GM21381 (cell line): Measurements from ENCODE around the gene SNRPA.

Experiments used
- ATAC-seq: cut with Tn5 transposase; IDR thresholded peaks from one replicate; pipeline ENCODE4 v1.9.1; 2021; ENCODE audit warnings: mild to moderate bottlenecking, moderate library complexity; ENCODE audit not compliant: unreplicated experiment

SNRPA gene

GRCh38 chr19:40750874-40751537 lies at the start of gene SNRPA:
SNRPA (plus strand) TSS chr19:40751203; CDS start chr19:40751409, 206 bp downstream.
- ATAC-seq: peak; percentile 55

- ATAC-seq: no peak
Observed at GRCh38 chr19:40701758-40702157, 49.2 kb upstream of the SNRPA start.

GRCh38 chr19:40702337-40703012 lies 48.5 kb upstream of the SNRPA start:
- ATAC-seq: no peak

GRCh38 chr19:40703029-40703755 lies 47.8 kb upstream of the SNRPA start:
- ATAC-seq: no peak

- ATAC-seq: no peak
Observed at GRCh38 chr19:40704491-40705361, 46.3 kb upstream of the SNRPA start.

GRCh38 chr19:40705362-40705651 lies 45.7 kb upstream of the SNRPA start:
- ATAC-seq: no peak

- ATAC-seq: no peak
Observed at GRCh38 chr19:40705950-40706619, 44.9 kb upstream of the SNRPA start.

- ATAC-seq: no peak
Observed at GRCh38 chr19:40707615-40708014, 43.4 kb upstream of the SNRPA start.

GRCh38 chr19:40709817-40710216 lies 41.2 kb upstream of the SNRPA start:
- ATAC-seq: no peak

GRCh38 chr19:40713939-40714338 lies 37.1 kb upstream of the SNRPA start:
- ATAC-seq: no peak

GRCh38 chr19:40714441-40715299 lies 36.3 kb upstream of the SNRPA start:
- ATAC-seq: peak; percentile 37

- no peak for ATAC-seq
Observed at GRCh38 chr19:40716031-40716481, 34.9 kb upstream of the SNRPA start.

- peak; percentile 67 for ATAC-seq
Observed at GRCh38 chr19:40716482-40717324, 34.3 kb upstream of the SNRPA start, which contains the start of the genes COQ8B and ITPKC. COQ8B (minus strand) TSS chr19:40716886; CDS start chr19:40714632, 2,254 bp downstream. ITPKC (plus strand) TSS chr19:40717112; CDS start chr19:40717136, 24 bp downstream.

- peak; percentile 2 for ATAC-seq
Observed at GRCh38 chr19:40717325-40717879, 33.6 kb upstream of the SNRPA start.

- ATAC-seq: no peak
Observed at GRCh38 chr19:40717880-40718773, 32.9 kb upstream of the SNRPA start.

- no peak for ATAC-seq
Observed at GRCh38 chr19:40718774-40719391, 32.1 kb upstream of the SNRPA start.
